ENCODE measurements around the gene PPP1R16B. TPM values are rescaled to one million over a fixed set of nuclear protein-coding genes. Genes with fewer than 3 reads are reported as not detected.

Gene PPP1R16B
- total and polyA plus RNA-seq, 2 of the 8 experiments (the other 6 are each of a cell fraction or from before 2014, with no cell fraction given): 2.6 to 8.9 TPM

- TF ChIP-seq EP300 (IDR thresholded peaks at IDR 0.05; ENCODE audit: borderline replicate concordance in 1 of 2, low read depth in 2 of 2, low read length in 2 of 2): no peak
- TF ChIP-seq TBP (IDR thresholded peaks at IDR 0.05; ENCODE audit: low read depth, low read length): no peak
- no peak for TF ChIP-seq JUN (IDR thresholded peaks at IDR 0.05; ENCODE audit: low read depth, low read length)
- no peak for TF ChIP-seq ASH2L (IDR thresholded peaks at IDR 0.05; ENCODE audit: low read length)
- TF ChIP-seq CREB1 (IDR thresholded peaks at IDR 0.05): no peak
- TF ChIP-seq HDAC6 (IDR thresholded peaks at IDR 0.05; ENCODE audit: low read depth, low read length): no peak
- TF ChIP-seq CEBPB (IDR thresholded peaks at IDR 0.05; ENCODE audit: low read depth, low read length): no peak
Measured at GRCh38 chr20:38791291-38791690, 14.2 kb upstream of the PPP1R16B start (continued).
